ENCODE results near the gene C6orf163.

GRCh38 chr6:87376643-87377042, 32.0 kb downstream of the C6orf163 start:
- no peak for TF ChIP-seq HDGF (IDR thresholded peaks at IDR 0.05)
- no peak for TF ChIP-seq MEF2A (IDR thresholded peaks at IDR 0.05; ENCODE audit: insufficient read depth, low read depth, low read length)
- no peak for TF ChIP-seq ZNF592 (IDR thresholded peaks at IDR 0.05)
- no peak for TF ChIP-seq CBX3 (IDR thresholded peaks at IDR 0.05; ENCODE audit: borderline replicate concordance, low read depth)
- no peak for TF ChIP-seq CTCF (IDR thresholded peaks at IDR 0.05 in 2 of 3, conservative IDR thresholded peaks at IDR 0.05 in 1 of 3; ENCODE audit: control insufficient read depth in 2 of 3, extremely low read depth in 1 of 3, insufficient read depth in 1 of 3, low read depth in 3 of 3, low read length in 3 of 3)
- TF ChIP-seq CHD2 (IDR thresholded peaks at IDR 0.05; ENCODE audit: borderline replicate concordance, low read depth, low read length), result no peak
